ENCODE data around the gene VAV3. TPM values are rescaled to one million over a fixed set of nuclear protein-coding genes. Genes with fewer than 3 reads are reported as not detected.

Gene VAV3
- total and polyA plus RNA-seq, 2 donors: 7.9 to 15.8 TPM

DNA sequence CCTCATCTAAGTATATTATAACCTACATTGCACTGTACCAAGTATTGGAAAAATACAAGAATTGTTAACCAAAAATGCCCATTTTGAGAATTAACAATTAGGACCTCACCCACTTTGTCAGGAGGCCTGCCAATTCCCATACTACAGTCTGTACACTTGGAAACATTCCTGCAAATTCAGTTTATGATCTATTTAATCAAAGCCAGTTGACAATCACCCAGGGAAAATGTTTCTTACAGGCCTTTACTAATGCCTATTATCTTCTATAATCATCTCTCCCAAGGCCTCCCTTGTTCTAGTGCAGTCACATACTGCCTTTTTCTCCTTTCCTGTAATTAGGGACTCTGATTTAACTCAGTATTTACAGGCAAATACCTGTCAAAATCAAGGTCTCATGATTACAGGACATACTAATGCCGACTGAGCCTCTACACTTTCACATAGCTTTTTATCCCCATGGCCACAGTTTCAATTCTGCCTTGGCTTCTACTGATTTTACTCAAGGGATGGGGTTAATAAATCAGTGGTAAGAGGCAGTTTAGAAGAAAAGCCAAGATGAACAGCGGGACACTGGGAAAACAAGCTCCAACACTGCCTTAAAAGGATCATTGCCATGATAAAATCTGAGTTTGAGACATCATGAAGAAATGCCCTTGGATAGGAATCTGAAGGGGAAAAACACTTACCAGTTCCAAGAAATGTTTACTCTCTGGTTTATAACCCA is 338.7 kb downstream of the VAV3 start:
- Histone ChIP-seq H3K27me3 (ENCODE audit: control insufficient read depth in 2 of 2, insufficient read depth in 1 of 2, low read length in 1 of 2) (no peaks in the 10 kb centered on the region), H3K36me3 (ENCODE audit: control insufficient read depth in 2 of 2, insufficient read depth in 2 of 2, low read length in 1 of 2) (no peaks in the 10 kb centered on the region), H3K27ac (ENCODE audit: low read depth in 1 of 2, low read length in 1 of 2) (no peak overlapping the region), H3K4me1 (ENCODE audit: control insufficient read depth in 2 of 2, insufficient read depth in 2 of 2, low read length in 2 of 2) (no peaks in the 10 kb centered on the region), H3K4me3 (ENCODE audit: low read length in 2 of 2) (no peak overlapping the region), H3K9me3 (ENCODE audit: control insufficient read depth in 2 of 2, insufficient read depth in 1 of 2, low read length in 1 of 2) (no peaks in the 10 kb centered on the region)
- WGBS: 94% methylated on average over 2 of the region's 2 CpGs
- DNase-seq (ENCODE audit: low read depth in 6 of 9, low spot score in 9 of 9): no peak

DNA sequence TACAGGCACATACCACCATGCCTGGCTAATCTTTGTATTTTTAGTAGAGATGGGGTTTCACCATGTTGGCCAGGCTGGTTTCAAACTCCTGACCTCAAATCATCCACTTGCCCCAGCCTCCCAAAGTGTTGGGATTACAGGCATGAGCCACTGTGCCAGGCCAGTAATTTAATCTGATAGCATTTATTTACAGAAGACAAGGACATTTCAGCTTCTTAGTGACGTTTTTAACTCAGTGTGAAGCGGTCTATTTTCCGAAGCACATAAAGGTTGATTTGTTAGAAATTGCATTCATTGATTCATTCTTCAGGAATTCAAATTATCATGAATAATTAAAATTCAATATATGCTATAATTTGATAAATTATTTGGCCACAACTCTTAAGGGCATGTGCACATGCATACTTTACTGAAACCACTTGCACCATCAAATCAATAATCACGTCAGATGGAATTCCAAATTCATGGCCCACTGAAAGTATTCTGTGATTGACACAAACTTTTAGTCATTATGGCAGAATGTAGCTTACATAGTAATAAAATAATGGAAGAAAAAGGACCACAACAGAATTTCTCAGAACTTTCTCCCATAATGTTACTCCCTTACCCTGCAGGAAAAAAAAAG is 339.5 kb downstream of the VAV3 start:
- no peak for DNase-seq (ENCODE audit: low read depth in 6 of 9, low spot score in 9 of 9)
- Histone ChIP-seq H3K27ac (ENCODE audit: low read depth in 1 of 2, low read length in 1 of 2) (no peak overlapping the region), H3K27me3 (ENCODE audit: control insufficient read depth in 2 of 2, insufficient read depth in 1 of 2, low read length in 1 of 2) (no peaks in the 10 kb centered on the region), H3K36me3 (ENCODE audit: control insufficient read depth in 2 of 2, insufficient read depth in 2 of 2, low read length in 1 of 2) (no peaks in the 10 kb centered on the region), H3K4me1 (ENCODE audit: control insufficient read depth in 2 of 2, insufficient read depth in 2 of 2, low read length in 2 of 2) (no peaks in the 10 kb centered on the region), H3K4me3 (ENCODE audit: low read length in 2 of 2) (no peak overlapping the region), H3K9me3 (ENCODE audit: control insufficient read depth in 2 of 2, insufficient read depth in 1 of 2, low read length in 1 of 2) (no peaks in the 10 kb centered on the region)
- 96% methylated on average over 4 of the region's 4 CpGs for WGBS

DNA sequence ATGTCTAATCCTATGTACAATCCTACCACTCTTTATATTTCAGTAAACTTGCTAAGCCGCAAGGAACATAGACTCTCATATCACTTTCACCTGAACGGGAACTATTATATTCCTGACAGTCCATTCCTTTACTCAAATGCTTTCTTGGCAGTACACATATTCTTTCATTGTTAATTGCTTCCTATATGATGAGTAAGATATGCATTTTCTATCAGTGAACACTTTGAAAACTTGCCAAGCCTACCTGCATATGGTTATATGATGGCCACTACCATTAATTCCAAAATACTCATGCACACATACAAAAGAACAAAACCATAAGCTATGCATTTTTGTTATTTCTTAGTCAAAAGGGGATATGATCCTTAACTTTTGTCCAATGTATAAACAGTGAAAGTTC is 341.5 kb downstream of the VAV3 start:
- Histone ChIP-seq H3K4me3 (ENCODE audit: low read length in 2 of 2) (no peak overlapping the region), H3K36me3 (ENCODE audit: control insufficient read depth in 2 of 2, insufficient read depth in 2 of 2, low read length in 1 of 2) (no peaks in the 10 kb centered on the region), H3K9me3 (ENCODE audit: control insufficient read depth in 2 of 2, insufficient read depth in 1 of 2, low read length in 1 of 2) (no peaks in the 10 kb centered on the region), H3K27me3 (ENCODE audit: control insufficient read depth in 2 of 2, insufficient read depth in 1 of 2, low read length in 1 of 2) (no peaks in the 10 kb centered on the region), H3K4me1 (ENCODE audit: control insufficient read depth in 2 of 2, insufficient read depth in 2 of 2, low read length in 2 of 2) (no peaks in the 10 kb centered on the region), H3K27ac (ENCODE audit: low read depth in 1 of 2, low read length in 1 of 2) (no peak overlapping the region)
- WGBS: 98% methylated on average over 2 of the region's 2 CpGs
- no peak for DNase-seq (ENCODE audit: low read depth in 6 of 9, low spot score in 9 of 9)

DNA sequence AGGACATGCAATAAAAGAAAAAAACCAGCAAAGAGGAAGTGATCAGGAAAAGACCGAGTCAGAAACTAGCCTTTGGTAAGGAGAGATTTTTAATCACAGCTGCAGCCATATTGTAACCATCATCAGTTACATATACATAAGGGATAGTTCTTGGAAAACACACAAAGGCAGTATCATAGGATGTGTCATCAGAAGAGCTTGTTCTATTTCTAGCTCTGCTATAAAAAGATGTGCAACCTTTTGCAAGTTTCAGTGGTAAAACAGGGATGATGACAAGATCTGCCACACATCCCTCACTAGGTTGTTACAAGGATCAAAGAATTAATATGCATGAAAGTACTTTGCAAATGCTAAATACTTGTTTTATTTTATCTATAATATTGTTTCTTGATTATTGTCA is 342.0 kb downstream of the VAV3 start:
- H3K4me3 ChIP-seq (ENCODE audit: low read length in 2 of 2): no peak overlapping the region
- H3K4me1 ChIP-seq (ENCODE audit: control insufficient read depth in 2 of 2, insufficient read depth in 2 of 2, low read length in 2 of 2): no peaks in the 10 kb centered on the region
- H3K27ac ChIP-seq (ENCODE audit: low read depth in 1 of 2, low read length in 1 of 2): no peak overlapping the region
- no peak for DNase-seq (ENCODE audit: low read depth in 6 of 9, low spot score in 9 of 9)
- no peaks in the 10 kb centered on the region for H3K36me3 ChIP-seq (ENCODE audit: control insufficient read depth in 2 of 2, insufficient read depth in 2 of 2, low read length in 1 of 2)
- 88% methylated on average over 1 of the region's 1 CpG for WGBS
- H3K9me3 ChIP-seq (ENCODE audit: control insufficient read depth in 2 of 2, insufficient read depth in 1 of 2, low read length in 1 of 2): peaks cover 0 to 1% of the 10 kb centered on the region in 2 donors
- no peaks in the 10 kb centered on the region for H3K27me3 ChIP-seq (ENCODE audit: control insufficient read depth in 2 of 2, insufficient read depth in 1 of 2, low read length in 1 of 2)

DNA sequence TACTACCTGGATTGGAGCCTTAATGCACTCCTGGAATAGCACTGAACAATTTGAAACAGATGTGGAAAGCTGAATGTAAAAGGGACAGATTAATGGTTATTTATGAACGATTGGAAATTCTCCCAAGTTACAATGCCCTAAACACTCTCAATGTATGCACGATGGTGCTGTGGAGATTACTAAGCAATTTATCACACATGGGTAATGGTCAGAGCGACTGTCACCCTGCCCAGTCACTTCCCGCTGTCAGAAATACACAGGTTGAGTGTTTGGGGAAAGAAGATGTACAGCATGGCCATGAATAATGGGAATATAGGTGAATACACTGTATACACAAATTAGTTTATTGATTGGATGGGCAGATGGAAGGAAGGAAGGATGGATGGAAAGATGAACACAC is 342.4 kb downstream of the VAV3 start:
- no peak for DNase-seq (ENCODE audit: low read depth in 6 of 9, low spot score in 9 of 9)
- Histone ChIP-seq H3K36me3 (ENCODE audit: control insufficient read depth in 2 of 2, insufficient read depth in 2 of 2, low read length in 1 of 2) (no peaks in the 10 kb centered on the region), H3K4me1 (ENCODE audit: control insufficient read depth in 2 of 2, insufficient read depth in 2 of 2, low read length in 2 of 2) (peaks cover 0 to 3% of the 10 kb centered on the region in 2 donors), H3K9me3 (ENCODE audit: control insufficient read depth in 2 of 2, insufficient read depth in 1 of 2, low read length in 1 of 2) (peaks cover 0 to 4% of the 10 kb centered on the region in 2 donors), H3K27me3 (ENCODE audit: control insufficient read depth in 2 of 2, insufficient read depth in 1 of 2, low read length in 1 of 2) (no peaks in the 10 kb centered on the region), H3K27ac (ENCODE audit: low read depth in 1 of 2, low read length in 1 of 2) (no peak overlapping the region), H3K4me3 (ENCODE audit: low read length in 2 of 2) (no peak overlapping the region)
- 96% methylated on average over 4 of the region's 4 CpGs for WGBS

DNA sequence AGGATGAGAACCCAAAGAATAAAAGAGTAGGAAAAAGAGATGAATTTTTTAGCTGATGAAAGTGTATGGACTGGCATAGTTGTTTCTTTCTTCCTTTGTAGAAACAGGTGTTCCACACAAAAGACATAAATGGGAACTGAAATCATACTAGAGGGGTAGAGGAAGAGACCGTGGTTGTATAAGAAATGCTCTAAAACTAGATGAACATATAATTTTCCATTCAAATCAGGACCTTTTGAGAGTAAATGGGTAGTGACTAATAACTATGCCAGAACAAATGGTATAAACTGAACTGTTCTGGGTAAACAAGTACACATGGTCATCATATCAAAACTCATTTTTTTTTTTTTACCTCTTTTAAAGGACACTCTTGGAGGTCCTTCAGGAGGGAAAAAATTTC is 344.2 kb downstream of the VAV3 start:
- no peak for DNase-seq (ENCODE audit: low read depth in 6 of 9, low spot score in 9 of 9)
- 90% methylated on average over 1 of the region's 1 CpG for WGBS
- no peak overlapping the region for H3K4me3 ChIP-seq (ENCODE audit: low read length in 2 of 2)
- H3K9me3 ChIP-seq (ENCODE audit: control insufficient read depth in 2 of 2, insufficient read depth in 1 of 2, low read length in 1 of 2): peaks cover 0 to 4% of the 10 kb centered on the region in 2 donors
- H3K4me1 ChIP-seq (ENCODE audit: control insufficient read depth in 2 of 2, insufficient read depth in 2 of 2, low read length in 2 of 2): peaks cover 0 to 3% of the 10 kb centered on the region in 2 donors
- H3K27ac ChIP-seq (ENCODE audit: low read depth in 1 of 2, low read length in 1 of 2): no peak overlapping the region
- H3K36me3 ChIP-seq (ENCODE audit: control insufficient read depth in 2 of 2, insufficient read depth in 2 of 2, low read length in 1 of 2): no peaks in the 10 kb centered on the region
- H3K27me3 ChIP-seq (ENCODE audit: control insufficient read depth in 2 of 2, insufficient read depth in 1 of 2, low read length in 1 of 2): no peaks in the 10 kb centered on the region

DNA sequence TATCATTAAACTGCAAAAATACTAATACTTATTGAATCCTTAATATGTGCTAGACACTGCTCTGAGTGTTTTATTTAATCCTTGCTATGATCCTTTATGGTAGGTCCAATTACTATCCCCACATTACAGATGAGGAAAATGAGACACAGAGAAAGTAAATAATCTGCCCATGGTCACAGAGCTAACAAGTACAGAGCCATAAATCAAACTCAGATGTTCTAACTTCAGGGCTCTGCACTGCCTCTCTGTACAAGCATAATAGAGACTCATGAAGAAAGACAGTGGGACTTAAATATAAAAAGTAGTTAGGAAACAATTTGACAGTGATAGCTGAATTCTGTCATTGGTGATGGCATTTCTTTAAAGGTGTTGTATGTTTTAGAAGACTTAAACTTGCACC is 346.4 kb downstream of the VAV3 start:
- DNase-seq (ENCODE audit: low read depth in 6 of 9, low spot score in 9 of 9): no peak
- H3K36me3 ChIP-seq (ENCODE audit: control insufficient read depth in 2 of 2, insufficient read depth in 2 of 2, low read length in 1 of 2): no peaks in the 10 kb centered on the region
- H3K9me3 ChIP-seq (ENCODE audit: control insufficient read depth in 2 of 2, insufficient read depth in 1 of 2, low read length in 1 of 2): peaks cover 0 to 4% of the 10 kb centered on the region in 2 donors

DNA sequence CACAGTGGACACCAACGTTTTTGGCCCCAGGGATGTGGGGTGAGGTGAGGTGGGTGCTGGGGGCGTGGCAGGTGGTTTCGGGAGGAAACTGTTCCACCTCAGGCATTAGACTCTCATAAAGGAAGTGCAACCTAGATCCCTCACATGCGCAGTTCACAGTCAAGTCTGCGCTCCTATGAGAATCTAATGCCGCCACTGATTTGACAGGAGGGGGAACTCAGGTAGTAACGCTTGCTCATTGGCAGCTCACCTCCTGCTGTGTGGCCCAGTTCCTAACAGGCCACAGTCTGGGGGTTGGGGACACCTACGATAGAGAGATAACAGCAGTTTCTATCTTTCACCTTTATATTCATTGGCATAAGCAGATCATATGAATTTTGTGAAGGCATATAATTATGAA is 347.1 kb downstream of the VAV3 start:
- no peak for DNase-seq (ENCODE audit: low read depth in 6 of 9, low spot score in 9 of 9)
- H3K36me3 ChIP-seq (ENCODE audit: control insufficient read depth in 2 of 2, insufficient read depth in 2 of 2, low read length in 1 of 2): no peaks in the 10 kb centered on the region
- 95% methylated on average over 8 of the region's 8 CpGs for WGBS

More for the DNA sequence above, 346.4 kb downstream of the VAV3 start:
- Histone ChIP-seq H3K4me3 (ENCODE audit: low read length in 2 of 2) (no peak overlapping the region), H3K27me3 (ENCODE audit: control insufficient read depth in 2 of 2, insufficient read depth in 1 of 2, low read length in 1 of 2) (no peaks in the 10 kb centered on the region), H3K27ac (ENCODE audit: low read depth in 1 of 2, low read length in 1 of 2) (no peak overlapping the region), H3K4me1 (ENCODE audit: control insufficient read depth in 2 of 2, insufficient read depth in 2 of 2, low read length in 2 of 2) (peaks cover 0 to 3% of the 10 kb centered on the region in 2 donors)

DNA sequence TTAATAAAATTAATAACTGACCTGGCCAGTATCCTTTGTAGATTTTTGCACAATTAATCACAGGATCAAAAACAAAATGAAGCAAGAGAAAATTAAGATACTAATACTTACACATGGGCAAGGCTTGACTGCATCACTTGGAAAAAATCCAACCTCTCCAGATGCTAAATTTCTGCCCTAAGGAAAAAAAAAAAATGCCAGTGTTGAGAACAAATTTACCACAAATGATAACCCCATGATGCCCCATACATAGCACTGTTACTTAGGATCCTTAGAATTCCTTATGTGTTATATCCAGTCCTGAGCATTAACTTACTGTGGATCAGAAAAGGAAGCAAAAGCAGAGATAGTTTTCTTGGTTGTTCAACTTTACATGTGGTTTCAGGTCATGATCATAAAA is 347.5 kb downstream of the VAV3 start:
- no peak for DNase-seq (ENCODE audit: low read depth in 6 of 9, low spot score in 9 of 9)
- no peak overlapping the region for H3K27ac ChIP-seq (ENCODE audit: low read depth in 1 of 2, low read length in 1 of 2)
- no peak overlapping the region for H3K4me3 ChIP-seq (ENCODE audit: low read length in 2 of 2)
- no peaks in the 10 kb centered on the region for H3K27me3 ChIP-seq (ENCODE audit: control insufficient read depth in 2 of 2, insufficient read depth in 1 of 2, low read length in 1 of 2)
- no peaks in the 10 kb centered on the region for H3K36me3 ChIP-seq (ENCODE audit: control insufficient read depth in 2 of 2, insufficient read depth in 2 of 2, low read length in 1 of 2)
- peaks cover 0 to 3% of the 10 kb centered on the region in 2 donors for H3K4me1 ChIP-seq (ENCODE audit: control insufficient read depth in 2 of 2, insufficient read depth in 2 of 2, low read length in 2 of 2)
- H3K9me3 ChIP-seq (ENCODE audit: control insufficient read depth in 2 of 2, insufficient read depth in 1 of 2, low read length in 1 of 2): peaks cover 0 to 4% of the 10 kb centered on the region in 2 donors

More for the DNA sequence above, 347.1 kb downstream of the VAV3 start:
- Histone ChIP-seq H3K27me3 (ENCODE audit: control insufficient read depth in 2 of 2, insufficient read depth in 1 of 2, low read length in 1 of 2) (no peaks in the 10 kb centered on the region), H3K9me3 (ENCODE audit: control insufficient read depth in 2 of 2, insufficient read depth in 1 of 2, low read length in 1 of 2) (peaks cover 0 to 4% of the 10 kb centered on the region in 2 donors), H3K4me1 (ENCODE audit: control insufficient read depth in 2 of 2, insufficient read depth in 2 of 2, low read length in 2 of 2) (peaks cover 0 to 3% of the 10 kb centered on the region in 2 donors), H3K27ac (ENCODE audit: low read depth in 1 of 2, low read length in 1 of 2) (no peak overlapping the region), H3K4me3 (ENCODE audit: low read length in 2 of 2) (no peak overlapping the region)

All from thymus (tissue), 11 donors.